HCT116 (cell line): ENCODE data around the gene C11orf21. TPM values are rescaled to one million over a fixed set of nuclear protein-coding genes. Genes with fewer than 3 reads are reported as not detected.

Experiments used
- ATAC-seq: fragments of 200-7000 bp; cut with Tn5 transposase; 2 replicates; pipeline ENCODE4 v1.9.1; 2020; ENCODE audit warnings: mild to moderate bottlenecking, moderate library complexity
- BruUV-seq: library from RNA; stranded (reverse); fragments of 400-500 nt; replicated peaks from 2 replicates; lab custom pipeline; 2021; lab: Mats Ljungman, UMichigan
- CTCF ChIA-PET: fragments of 300-600 bp; sonication (Branson Sonifier 250); formaldehyde crosslinking; loops from one replicate; lab custom pipeline; 2021; ENCODE audit warnings: antibody characterized with exemption; lab: Charles Lee
- POLR2A ChIA-PET: fragments of 300-600, 350-600 bp; sonication (Branson Sonifier 250); formaldehyde crosslinking; loops from one replicate; lab custom pipeline; 2021; ENCODE audit warnings: antibody characterized with exemption; lab: Charles Lee
- RAD21 ChIA-PET, 2 experiments: fragments of 300-600 bp; sonication (Branson Sonifier 250); formaldehyde crosslinking; loops; one replicate each; lab custom pipeline; 2023; ENCODE audit warnings: low total read pairs in 2 of 2; ENCODE audit not compliant: uncharacterized antibody in 2 of 2, unreplicated experiment in 2 of 2, low non-redundant PET in 1 of 2; lab: Charles Lee
- DNase-seq: peaks from one replicate; pipeline ENCODE4 v3.0.0-alpha.2; 2010; ENCODE audit warnings: low read depth, low spot score
- H2AFZ ChIP-seq: fragments of 200-600 bp; shearing (Covaris generic), sonication (generic); 2 replicates; pipeline ENCODE4 v1.6.1; 2017; ENCODE audit warnings: low read depth, mixed run types, mixed read lengths, antibody characterized with exemption, low read length; ENCODE audit not compliant: poor library complexity, severe bottlenecking
- H3K27ac ChIP-seq: 2 replicates; pipeline ENCODE4 v1.5.1; 2012; ENCODE audit warnings: low read depth, low read length
- H3K27me3 ChIP-seq: fragments of 200-600 bp; sonication (generic); 2 replicates; pipeline ENCODE4 v1.6.1; 2016; ENCODE audit warnings: mixed run types, low read length, mixed read lengths; ENCODE audit not compliant: insufficient read depth
- H3K36me3 ChIP-seq, 2 experiments: fragments of 200-500 bp in 1 of 2; fragments of 200-600 bp in 1 of 2; sonication (Bioruptor generic) in 1 of 2; sonication (generic) in 1 of 2; 2 replicates each; pipeline versions ENCODE4 v1.5.1 to v1.6.1; 2014 to 2016; ENCODE audit warnings: low read length in 2 of 2, inconsistent platforms in 1 of 2, mixed read lengths in 1 of 2, mixed run types in 1 of 2; ENCODE audit not compliant: insufficient read depth in 2 of 2, control insufficient read depth in 1 of 2
- H3K4me1 ChIP-seq, 2 experiments: fragments of 200-600 bp in 1 of 2; sonication (generic) in 1 of 2; 2 replicates each; pipeline versions ENCODE4 v1.5.1 to v1.6.1; 2012 to 2017; ENCODE audit warnings: low read length in 2 of 2, inconsistent platforms in 1 of 2, mild to moderate bottlenecking in 1 of 2, mixed read lengths in 1 of 2, mixed run types in 1 of 2, moderate library complexity in 1 of 2; ENCODE audit not compliant: insufficient read depth in 2 of 2, control insufficient read depth in 1 of 2
- H3K4me2 ChIP-seq: fragments of 200-600 bp; sonication (generic); 2 replicates; pipeline ENCODE4 v1.6.1; 2017; ENCODE audit warnings: mixed run types, low read length, mixed read lengths
- H3K4me3 ChIP-seq, 2 experiments: fragments of 200-600 bp in 1 of 2; sonication (generic) in 1 of 2; replicated peaks in 1 of 2; 2 replicates each; pipeline ENCODE4 v1.5.1; 2011 to 2016; ENCODE audit warnings: low read length in 2 of 2, control low read depth in 1 of 2, low read depth in 1 of 2, mild to moderate bottlenecking in 1 of 2, mixed read lengths in 1 of 2, mixed run types in 1 of 2
- H3K79me2 ChIP-seq: fragments of 200-600 bp; sonication (generic); 2 replicates; pipeline ENCODE4 v1.6.1; 2017; ENCODE audit warnings: mild to moderate bottlenecking, mixed run types, low read length, moderate library complexity, mixed read lengths; ENCODE audit not compliant: insufficient read depth
- H3K9ac ChIP-seq: fragments of 200-600 bp; sonication (generic); 2 replicates; pipeline ENCODE4 v1.6.1; 2016; ENCODE audit warnings: low read length, mixed read lengths
- H3K9me2 ChIP-seq: fragments of 200-600 bp; sonication (generic), shearing (Covaris generic); 2 replicates; pipeline ENCODE4 v1.6.1; 2017; ENCODE audit warnings: mixed run types, mild to moderate bottlenecking, moderate library complexity; ENCODE audit not compliant: insufficient read depth
- H3K9me3 ChIP-seq, 2 experiments: fragments of 200-500 bp in 1 of 2; fragments of 200-600 bp in 1 of 2; sonication (Bioruptor generic) in 1 of 2; sonication (generic) in 1 of 2; 2 replicates each; pipeline ENCODE4 v1.6.1; 2014 to 2017; ENCODE audit warnings: low read length in 2 of 2, mixed read lengths in 2 of 2, inconsistent platforms in 1 of 2, low read depth in 1 of 2, mild to moderate bottlenecking in 1 of 2, mixed run types in 1 of 2, moderate library complexity in 1 of 2; ENCODE audit not compliant: control insufficient read depth in 1 of 2, insufficient read depth in 1 of 2
- H4K20me1 ChIP-seq: fragments of 200-600 bp; sonication (generic), shearing (Covaris generic); 2 replicates; pipeline ENCODE4 v1.6.1; 2017; ENCODE audit warnings: mixed run types, mild to moderate bottlenecking, moderate library complexity; ENCODE audit not compliant: insufficient read depth
- CBX3 ChIP-seq: IDR thresholded peaks from 2 replicates; pipeline ENCODE4 v1.6.1; 2012; ENCODE audit warnings: low read depth
- EGR1 ChIP-seq: IDR thresholded peaks from 2 replicates; pipeline ENCODE4 v1.6.1; 2012; ENCODE audit warnings: low read depth
- ELF1 ChIP-seq: IDR thresholded peaks from 2 replicates; pipeline ENCODE4 v1.6.1; 2012; ENCODE audit warnings: low read depth, borderline replicate concordance
- FOSL1 ChIP-seq: IDR thresholded peaks from 2 replicates; pipeline ENCODE4 v1.6.1; 2012; ENCODE audit warnings: low read depth
- POLR2AphosphoS5 ChIP-seq: IDR thresholded peaks from 2 replicates; pipeline ENCODE4 v1.6.1; 2011; ENCODE audit warnings: mild to moderate bottlenecking, low read depth, low read length, moderate library complexity
- SP1 ChIP-seq: IDR thresholded peaks from 2 replicates; pipeline ENCODE4 v1.6.1; 2012; ENCODE audit warnings: low read depth
- SRF ChIP-seq: IDR thresholded peaks from 2 replicates; pipeline ENCODE4 v1.6.1; 2012; ENCODE audit warnings: low read depth
- YY1 ChIP-seq: IDR thresholded peaks from 2 replicates; pipeline ENCODE4 v1.6.1; 2011; ENCODE audit warnings: low read length, low read depth, moderate library complexity, mild to moderate bottlenecking; ENCODE audit not compliant: insufficient replicate concordance; ENCODE audit errors: extremely low read depth
- intact Hi-C: fragments of 100-400 bp; cut with micrococcal nuclease; formaldehyde crosslinking; loops from 2 replicates; pipeline ENCODE4 v1.10.0; 2022
- total RNA-seq: library from RNA; stranded (reverse); gene quantifications from one replicate; pipeline ENCODE4 v1.2.1, GENCODE V29; 2021; ENCODE audit not compliant: unreplicated experiment
- TF ChIP-seq, protein P1 (sequence below): IDR thresholded peaks from 2 replicates; pipeline ENCODE4 v1.6.1; 2012
- TF ChIP-seq, protein P2 (sequence below): IDR thresholded peaks from 2 replicates; pipeline ENCODE4 v1.6.1; 2012; ENCODE audit warnings: low read depth

The C11orf21 gene
- total RNA-seq, 1 experiment from 2014 or later = not detected

DNA sequence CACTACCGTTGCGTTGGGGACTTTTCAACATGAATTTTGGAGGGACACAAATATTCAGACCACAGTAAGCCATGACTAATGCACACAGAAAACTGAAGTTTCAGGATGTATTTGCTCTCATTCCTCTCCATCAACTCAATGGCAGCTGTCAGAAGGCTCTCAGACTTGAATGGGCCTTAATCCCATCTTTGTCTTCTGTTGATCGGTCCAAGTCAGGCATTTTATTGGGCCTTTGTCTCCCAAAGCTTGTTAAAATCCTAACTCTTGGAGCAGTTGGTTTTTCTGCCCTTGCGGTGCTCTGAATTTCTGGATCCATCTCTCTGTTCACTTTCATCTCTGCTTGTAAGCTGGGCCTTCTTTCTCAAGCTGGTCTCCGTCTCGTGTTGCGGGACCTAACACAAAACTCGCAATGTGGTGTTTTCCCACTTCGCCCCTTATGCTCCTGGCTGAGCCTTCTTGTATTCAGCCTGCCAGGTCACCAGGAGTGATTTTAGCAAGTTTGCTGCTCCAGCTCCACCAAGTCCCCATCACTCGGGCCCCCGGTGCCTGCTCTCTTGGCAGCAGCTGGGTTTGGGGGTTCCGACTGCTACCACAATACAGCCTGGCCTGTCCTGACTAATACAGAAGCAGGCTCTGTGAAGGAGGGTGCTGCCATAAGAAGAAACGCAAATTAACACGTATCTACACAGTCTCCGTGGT, 27.1 kb upstream of the C11orf21 start:
- no peak overlapping the region for H3K9ac ChIP-seq
- no peaks in the 10 kb centered on the region for H4K20me1 ChIP-seq
- no peaks in the 10 kb centered on the region for H3K36me3 ChIP-seq
- intact Hi-C loops = no loop called here
- H3K4me3 ChIP-seq = no peak overlapping the region
- ATAC-seq = no peak
- RAD21 ChIA-PET = no interaction called here
- H3K27me3 ChIP-seq = no peaks in the 10 kb centered on the region
- no peaks in the 10 kb centered on the region for H3K79me2 ChIP-seq
- no peak overlapping the region for H2AFZ ChIP-seq
- peaks cover 0 to 6% of the 10 kb centered on the region in 2 experiments; a peak in 2 of 4 replicates for H3K4me1 ChIP-seq
- no peak for DNase-seq
- TF ChIP-seq, protein P1, sequence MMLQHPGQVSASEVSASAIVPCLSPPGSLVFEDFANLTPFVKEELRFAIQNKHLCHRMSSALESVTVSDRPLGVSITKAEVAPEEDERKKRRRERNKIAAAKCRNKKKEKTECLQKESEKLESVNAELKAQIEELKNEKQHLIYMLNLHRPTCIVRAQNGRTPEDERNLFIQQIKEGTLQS = no peak
- TF ChIP-seq POLR2AphosphoS5 (no peak), CBX3 (no peak), SP1 (no peak), SRF (no peak), EGR1 (no peak), YY1 (no peak), FOSL1 (no peak), ELF1 (no peak)
- TF ChIP-seq, protein P2, sequence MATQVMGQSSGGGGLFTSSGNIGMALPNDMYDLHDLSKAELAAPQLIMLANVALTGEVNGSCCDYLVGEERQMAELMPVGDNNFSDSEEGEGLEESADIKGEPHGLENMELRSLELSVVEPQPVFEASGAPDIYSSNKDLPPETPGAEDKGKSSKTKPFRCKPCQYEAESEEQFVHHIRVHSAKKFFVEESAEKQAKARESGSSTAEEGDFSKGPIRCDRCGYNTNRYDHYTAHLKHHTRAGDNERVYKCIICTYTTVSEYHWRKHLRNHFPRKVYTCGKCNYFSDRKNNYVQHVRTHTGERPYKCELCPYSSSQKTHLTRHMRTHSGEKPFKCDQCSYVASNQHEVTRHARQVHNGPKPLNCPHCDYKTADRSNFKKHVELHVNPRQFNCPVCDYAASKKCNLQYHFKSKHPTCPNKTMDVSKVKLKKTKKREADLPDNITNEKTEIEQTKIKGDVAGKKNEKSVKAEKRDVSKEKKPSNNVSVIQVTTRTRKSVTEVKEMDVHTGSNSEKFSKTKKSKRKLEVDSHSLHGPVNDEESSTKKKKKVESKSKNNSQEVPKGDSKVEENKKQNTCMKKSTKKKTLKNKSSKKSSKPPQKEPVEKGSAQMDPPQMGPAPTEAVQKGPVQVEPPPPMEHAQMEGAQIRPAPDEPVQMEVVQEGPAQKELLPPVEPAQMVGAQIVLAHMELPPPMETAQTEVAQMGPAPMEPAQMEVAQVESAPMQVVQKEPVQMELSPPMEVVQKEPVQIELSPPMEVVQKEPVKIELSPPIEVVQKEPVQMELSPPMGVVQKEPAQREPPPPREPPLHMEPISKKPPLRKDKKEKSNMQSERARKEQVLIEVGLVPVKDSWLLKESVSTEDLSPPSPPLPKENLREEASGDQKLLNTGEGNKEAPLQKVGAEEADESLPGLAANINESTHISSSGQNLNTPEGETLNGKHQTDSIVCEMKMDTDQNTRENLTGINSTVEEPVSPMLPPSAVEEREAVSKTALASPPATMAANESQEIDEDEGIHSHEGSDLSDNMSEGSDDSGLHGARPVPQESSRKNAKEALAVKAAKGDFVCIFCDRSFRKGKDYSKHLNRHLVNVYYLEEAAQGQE = no peak
- no peaks in the 10 kb centered on the region for H3K9me2 ChIP-seq
- H3K4me2 ChIP-seq = no peak overlapping the region
- POLR2A ChIA-PET = no interaction called here
- no TSS peak for BruUV-seq
- peaks cover 0 to 4% of the 10 kb centered on the region in 2 experiments; a peak in 1 of 4 replicates for H3K9me3 ChIP-seq
- CTCF ChIA-PET = no interaction called here
- no peak overlapping the region for H3K27ac ChIP-seq
